ENCODE data around the gene RTP2. TPM values are rescaled to one million over a fixed set of nuclear protein-coding genes. Genes with fewer than 3 reads are reported as not detected.

Gene RTP2
- total and polyA plus RNA-seq, 10 of the 15 experiments (the other 5 are each of a cell fraction or from before 2014, with no cell fraction given) = not detected

GRCh38 chr3:187665764-187666402 lies 36.5 kb downstream of the RTP2 start:
- SMC1A ChIA-PET (ENCODE audit: uncharacterized antibody, unreplicated experiment) = no interaction called here
- FAIRE-seq (no peak), ATAC-seq (no peak), DNase-seq (ENCODE audit: low read depth, low spot score) (no peak)
- Histone ChIP-seq H3K4me3 (no peak overlapping the region), H3K27ac (ENCODE audit: control insufficient read depth, insufficient read depth) (no peak overlapping the region), H2AFZ (ENCODE audit: control insufficient read depth, low read depth, low read length) (no peak overlapping the region), H4K20me1 (ENCODE audit: control insufficient read depth, insufficient read depth) (no peaks in the 10 kb centered on the region), H3K36me3 (ENCODE audit: control insufficient read depth in 2 of 2, insufficient read depth in 2 of 2, low read length in 1 of 2) (no peaks in the 10 kb centered on the region), H3K4me1 (ENCODE audit: control insufficient read depth, insufficient read depth, low read length) (no peaks in the 10 kb centered on the region), H3K27me3 (replicated peaks in 1 of 2; ENCODE audit: control insufficient read depth in 2 of 2, insufficient read depth in 2 of 2, low read length in 1 of 2) (peaks cover 0 to 6% of the 10 kb centered on the region in 2 experiments; a peak in 3 of 4 replicates), H3K4me2 (ENCODE audit: control insufficient read depth, insufficient read depth) (no peak overlapping the region), H3K9me3 (replicated peaks; ENCODE audit: control insufficient read depth, insufficient read depth, low read length) (no peaks in the 10 kb centered on the region), H3K9ac (ENCODE audit: control insufficient read depth, insufficient read depth, low read length) (no peak overlapping the region), H3K79me2 (ENCODE audit: control insufficient read depth, insufficient read depth, low read length) (no peaks in the 10 kb centered on the region)
- CTCF ChIA-PET = no interaction called here
- intact Hi-C loops (cut with micrococcal nuclease; ENCODE audit: unreplicated experiment) = no loop called here
- in situ Hi-C loops (cut with MboI) = no loop called here
- TF ChIP-seq HSF1 (IDR thresholded peaks at IDR 0.05; ENCODE audit: low read depth, low read length) (no peak), SMAD1 (IDR thresholded peaks at IDR 0.05; ENCODE audit: low read depth, partially characterized antibody) (no peak), SMARCA5 (IDR thresholded peaks at IDR 0.05) (no peak), CUX1 (IDR thresholded peaks at IDR 0.05; ENCODE audit: insufficient replicate concordance, low read depth, low read length) (no peak)
- BruUV-seq (replicated peaks) = no TSS peak
- RAD21 ChIA-PET (ENCODE audit: unreplicated experiment) = no interaction called here
- POLR2A ChIA-PET = no interaction called here
- 0% methylated on average over 3 of the region's 3 CpGs for WGBS (ENCODE audit: insufficient coverage, insufficient replicate concordance, low lambda C conversion rate, missing lambda C conversion rate)

Data from GM12878 (cell line).